Measurements from ENCODE around the gene CDH13. TPM values are rescaled to one million over a fixed set of nuclear protein-coding genes. Genes with fewer than 3 reads are reported as not detected.

The CDH13 gene
- total and polyA plus RNA-seq, 2 donors (not counting 3 experiments of a cell fraction or from before 2014, with no cell fraction given) = 96.6 to 124 TPM

GRCh38 chr16:83302853-83303252, 676.1 kb downstream of the CDH13 start:
- H4K20me1 ChIP-seq (replicated peaks; ENCODE audit: control insufficient read depth, extremely low read depth, insufficient read depth, low read length) = no peaks in the 10 kb centered on the region
- no peak overlapping the region for H2AFZ ChIP-seq (ENCODE audit: low read depth, low read length)
- H3K4me2 ChIP-seq (ENCODE audit: insufficient read depth, low read length) = no peak overlapping the region
- no peak overlapping the region for H3K9ac ChIP-seq (replicated peaks; ENCODE audit: extremely low read depth, insufficient read depth, low read length)
- H3K9me1 ChIP-seq (replicated peaks; ENCODE audit: control insufficient read depth, extremely low read depth, insufficient read depth, low read length) = no peaks in the 10 kb centered on the region
- ChIA-PET CTCF (interaction anchor here (1.0 to 1.6 kb wide), 7 partner anchors 10 to 145 kb away, joined by 3 to 4 read pairs (median 3); no protein-coding TSS in a partner anchor), POLR2A (no interaction called here)
- FAIRE-seq = no peak
- no peak overlapping the region for H3K27ac ChIP-seq (ENCODE audit: insufficient read depth, low read depth, low read length)
- TF ChIP-seq FOS (IDR thresholded peaks at IDR 0.05; ENCODE audit: borderline replicate concordance, insufficient read depth, low read length) (no peak), MAX (IDR thresholded peaks at IDR 0.05; ENCODE audit: insufficient read depth, insufficient read length) (no peak), CTCF (IDR thresholded peaks at IDR 0.05; ENCODE audit: extremely low read depth in 1 of 2, insufficient read depth in 1 of 2, low read depth in 1 of 2, low read length in 2 of 2) (no peak), EZH2 (IDR thresholded peaks at IDR 0.05; ENCODE audit: borderline replicate concordance, low read depth, low read length, severe bottlenecking) (no peak), JUN (IDR thresholded peaks at IDR 0.05; ENCODE audit: borderline replicate concordance, insufficient read depth, insufficient read length, low read depth) (no peak), POLR2AphosphoS5 (IDR thresholded peaks at IDR 0.05; ENCODE audit: insufficient read depth, low read depth, low read length) (no peak), POLR2A (IDR thresholded peaks at IDR 0.05; ENCODE audit: low read depth, low read length) (no peak), GATA2 (IDR thresholded peaks at IDR 0.05; ENCODE audit: insufficient read depth, insufficient read length, low read depth, low read length) (no peak), MYC (IDR thresholded peaks at IDR 0.05; ENCODE audit: low read depth, low read length) (no peak)
- intact Hi-C loops (cut with micrococcal nuclease) = no loop called here
- dilution Hi-C loops (cut with MboI; ENCODE audit: extremely low pct_ligation_motif_present, low sequenced_read_pairs) = no loop called here
- H3K4me1 ChIP-seq (ENCODE audit: control insufficient read depth, extremely low read depth, insufficient read depth, low read length) = peaks cover 36% of the 10 kb centered on the region
- H3K79me2 ChIP-seq (ENCODE audit: control insufficient read depth, insufficient read depth, low read length) = no peaks in the 10 kb centered on the region
- BruUV-seq (replicated peaks) = no TSS peak
- H3K27me3 ChIP-seq (ENCODE audit: control insufficient read depth in 2 of 2, insufficient read depth in 2 of 2, low read length in 2 of 2) = no peaks in the 10 kb centered on the region
- DNase-seq (ENCODE audit: low read depth, low spot score) = no peak
- no peaks in the 10 kb centered on the region for H3K36me3 ChIP-seq (ENCODE audit: control insufficient read depth in 2 of 2, extremely low read depth in 1 of 2, insufficient read depth in 2 of 2, low read length in 2 of 2)
- H3K4me3 ChIP-seq (replicated peaks in 1 of 3; ENCODE audit: insufficient read depth in 1 of 3, low read depth in 1 of 3, low read length in 3 of 3) = no peak overlapping the region
- no peaks in the 10 kb centered on the region for H3K9me3 ChIP-seq (replicated peaks; ENCODE audit: control insufficient read depth, insufficient read depth, low read length)

All from endothelial cell of umbilical vein (primary cell).